ENCODE data around the gene ATF3.
A peak's percentile ranks its signal among the peaks of the same experiment; 100 is the strongest.
"Not testable (repeated sequence)": the region's sequence is repeated elsewhere in the genome, so short reads cannot be mapped to it uniquely, and the experiment has no call there.

ATF3 gene

DNA sequence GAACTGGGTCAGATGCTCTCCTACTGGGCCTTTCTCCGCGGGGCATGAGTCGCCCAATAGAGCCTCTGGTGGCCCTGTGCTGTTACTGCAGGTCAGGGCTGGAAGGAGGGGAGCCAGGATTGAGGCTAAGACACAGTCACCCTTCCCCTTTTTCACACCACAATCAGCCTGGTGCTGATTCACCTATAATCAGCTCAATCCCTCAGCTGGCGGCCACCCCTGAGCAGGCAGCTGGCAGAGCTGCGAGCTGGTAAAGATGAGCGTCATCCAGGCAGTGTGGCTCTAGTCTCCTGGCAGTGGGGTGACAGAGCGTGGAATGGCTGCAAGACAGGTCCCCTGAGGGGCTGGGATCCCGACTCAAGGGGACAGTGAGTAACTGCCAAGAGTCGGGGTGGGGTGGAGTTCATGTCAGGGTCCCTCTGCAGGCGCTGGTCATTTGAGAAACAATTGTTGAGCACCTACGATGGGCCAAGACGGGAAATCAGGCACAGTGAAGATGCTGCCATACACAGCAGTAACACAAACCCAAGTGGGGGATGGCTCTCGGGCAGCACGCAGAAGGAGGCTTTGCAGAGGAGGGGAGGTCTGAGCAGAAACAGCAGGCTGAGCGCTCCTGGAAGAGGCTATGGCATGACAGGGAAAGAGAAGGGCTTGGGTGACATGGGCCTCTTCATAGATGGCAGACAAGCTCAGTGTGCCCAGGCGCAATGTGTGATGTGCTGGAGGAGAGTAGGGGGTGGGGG lies 21.8 kb downstream of the ATF3 start:
- no peak for DNase-seq (ENCODE audit: extremely low read depth, low read depth)
- H3K4me3 ChIP-seq (replicated peaks; ENCODE audit: low read depth, low read length), result no peak overlapping the region
- TF ChIP-seq, protein P1, sequence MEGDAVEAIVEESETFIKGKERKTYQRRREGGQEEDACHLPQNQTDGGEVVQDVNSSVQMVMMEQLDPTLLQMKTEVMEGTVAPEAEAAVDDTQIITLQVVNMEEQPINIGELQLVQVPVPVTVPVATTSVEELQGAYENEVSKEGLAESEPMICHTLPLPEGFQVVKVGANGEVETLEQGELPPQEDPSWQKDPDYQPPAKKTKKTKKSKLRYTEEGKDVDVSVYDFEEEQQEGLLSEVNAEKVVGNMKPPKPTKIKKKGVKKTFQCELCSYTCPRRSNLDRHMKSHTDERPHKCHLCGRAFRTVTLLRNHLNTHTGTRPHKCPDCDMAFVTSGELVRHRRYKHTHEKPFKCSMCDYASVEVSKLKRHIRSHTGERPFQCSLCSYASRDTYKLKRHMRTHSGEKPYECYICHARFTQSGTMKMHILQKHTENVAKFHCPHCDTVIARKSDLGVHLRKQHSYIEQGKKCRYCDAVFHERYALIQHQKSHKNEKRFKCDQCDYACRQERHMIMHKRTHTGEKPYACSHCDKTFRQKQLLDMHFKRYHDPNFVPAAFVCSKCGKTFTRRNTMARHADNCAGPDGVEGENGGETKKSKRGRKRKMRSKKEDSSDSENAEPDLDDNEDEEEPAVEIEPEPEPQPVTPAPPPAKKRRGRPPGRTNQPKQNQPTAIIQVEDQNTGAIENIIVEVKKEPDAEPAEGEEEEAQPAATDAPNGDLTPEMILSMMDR (IDR thresholded peaks at IDR 0.05; ENCODE audit: low read depth, low read length, missing control alignments), result peak; percentile 84

DNA sequence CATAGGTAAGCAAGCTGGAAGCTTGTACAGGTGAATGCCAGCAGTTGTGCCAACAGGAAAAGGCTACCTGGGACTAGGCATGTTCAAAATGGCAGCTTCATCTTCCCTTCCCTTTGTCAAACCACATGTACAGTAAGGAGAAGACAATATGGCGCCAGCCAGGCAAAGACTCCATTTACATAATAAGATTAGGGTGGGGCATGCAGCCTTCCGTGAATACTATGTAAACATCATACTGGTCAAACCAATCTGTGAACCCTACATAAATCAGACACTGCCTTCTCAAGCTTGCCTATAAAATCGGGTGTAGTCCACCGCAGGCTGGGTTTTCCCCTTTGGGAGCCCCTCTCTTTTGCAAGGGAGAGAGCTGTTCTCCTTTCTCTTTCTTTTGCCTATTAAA lies 24.6 kb downstream of the ATF3 start:
- no peak for DNase-seq (ENCODE audit: extremely low read depth, low read depth)
- TF ChIP-seq, protein P1 (IDR thresholded peaks at IDR 0.05; ENCODE audit: low read depth, low read length, missing control alignments), result no peak
- no peak overlapping the region for H3K4me3 ChIP-seq (replicated peaks; ENCODE audit: low read depth, low read length)

DNA sequence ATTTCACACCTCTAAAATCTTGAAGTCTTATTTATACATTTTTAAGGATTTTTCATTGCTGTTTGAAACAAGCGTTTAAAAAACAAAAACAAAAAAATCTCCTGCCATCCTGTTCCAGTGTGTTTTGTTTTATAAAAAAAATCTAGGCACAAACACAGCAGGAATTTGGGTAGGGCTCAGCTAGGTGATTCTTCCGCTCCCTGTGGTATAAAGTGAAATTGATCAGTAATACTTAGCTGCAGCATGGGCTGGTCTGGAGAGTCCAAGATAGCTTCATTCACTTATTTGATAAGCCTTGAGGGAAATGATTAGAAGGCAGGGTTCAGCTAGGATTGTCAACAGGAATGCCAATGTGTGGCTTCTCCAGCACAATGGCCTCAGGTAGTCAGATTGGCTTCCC lies 25.7 kb downstream of the ATF3 start:
- no peak overlapping the region for H3K4me3 ChIP-seq (replicated peaks; ENCODE audit: low read depth, low read length)
- TF ChIP-seq, protein P1 (IDR thresholded peaks at IDR 0.05; ENCODE audit: low read depth, low read length, missing control alignments), result no peak
- no peak for DNase-seq (ENCODE audit: extremely low read depth, low read depth)

DNA sequence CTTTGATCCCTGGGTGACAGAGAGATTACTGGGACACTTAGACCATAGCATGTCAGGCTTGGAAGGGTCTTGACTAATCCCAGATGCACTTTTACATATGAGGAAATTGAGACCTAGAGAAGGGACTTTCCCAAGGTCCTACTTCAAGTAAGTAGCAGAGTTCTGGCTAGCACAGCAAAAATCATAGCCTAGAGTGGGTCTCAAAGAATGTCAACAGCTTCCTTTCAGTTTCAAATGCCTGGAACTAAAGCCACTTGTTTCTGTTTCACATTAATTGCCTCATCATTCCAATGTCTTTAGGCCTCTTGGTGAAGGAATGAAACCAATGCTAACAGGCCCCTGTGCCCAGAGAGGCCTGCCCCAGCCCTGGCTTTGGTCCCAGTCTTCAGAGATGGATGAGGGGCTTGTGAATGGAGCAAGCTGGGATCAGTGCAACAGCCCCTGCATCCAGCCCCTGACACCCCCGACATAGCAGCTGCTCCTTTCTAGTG lies 26.6 kb downstream of the ATF3 start:
- no peak overlapping the region for H3K4me3 ChIP-seq (replicated peaks; ENCODE audit: low read depth, low read length)
- TF ChIP-seq, protein P1 (IDR thresholded peaks at IDR 0.05; ENCODE audit: low read depth, low read length, missing control alignments), result no peak
- no peak for DNase-seq (ENCODE audit: extremely low read depth, low read depth)

DNA sequence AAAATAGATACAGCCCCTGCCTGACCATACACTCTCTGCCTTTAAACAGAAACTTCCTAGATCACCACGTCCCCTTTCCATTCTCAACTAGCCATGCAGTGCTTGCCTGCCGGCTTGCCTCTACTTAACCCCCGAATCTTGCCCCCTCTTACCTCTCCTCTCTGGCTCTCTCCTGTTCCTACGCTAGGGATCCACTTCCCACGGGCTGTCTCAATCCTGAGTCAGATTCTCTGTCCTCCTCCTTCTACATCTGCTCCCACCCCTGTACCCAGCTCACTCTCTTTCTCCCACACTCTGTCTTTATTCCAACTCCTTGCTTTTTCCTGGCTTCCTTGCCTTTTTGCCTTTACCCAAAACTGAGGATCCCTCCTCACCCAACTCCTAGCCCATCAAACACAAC lies 29.3 kb downstream of the ATF3 start:
- DNase-seq (ENCODE audit: extremely low read depth, low read depth), result no peak
- TF ChIP-seq, protein P1 (IDR thresholded peaks at IDR 0.05; ENCODE audit: low read depth, low read length, missing control alignments), result no peak
- H3K4me3 ChIP-seq (replicated peaks; ENCODE audit: low read depth, low read length), result no peak overlapping the region

DNA sequence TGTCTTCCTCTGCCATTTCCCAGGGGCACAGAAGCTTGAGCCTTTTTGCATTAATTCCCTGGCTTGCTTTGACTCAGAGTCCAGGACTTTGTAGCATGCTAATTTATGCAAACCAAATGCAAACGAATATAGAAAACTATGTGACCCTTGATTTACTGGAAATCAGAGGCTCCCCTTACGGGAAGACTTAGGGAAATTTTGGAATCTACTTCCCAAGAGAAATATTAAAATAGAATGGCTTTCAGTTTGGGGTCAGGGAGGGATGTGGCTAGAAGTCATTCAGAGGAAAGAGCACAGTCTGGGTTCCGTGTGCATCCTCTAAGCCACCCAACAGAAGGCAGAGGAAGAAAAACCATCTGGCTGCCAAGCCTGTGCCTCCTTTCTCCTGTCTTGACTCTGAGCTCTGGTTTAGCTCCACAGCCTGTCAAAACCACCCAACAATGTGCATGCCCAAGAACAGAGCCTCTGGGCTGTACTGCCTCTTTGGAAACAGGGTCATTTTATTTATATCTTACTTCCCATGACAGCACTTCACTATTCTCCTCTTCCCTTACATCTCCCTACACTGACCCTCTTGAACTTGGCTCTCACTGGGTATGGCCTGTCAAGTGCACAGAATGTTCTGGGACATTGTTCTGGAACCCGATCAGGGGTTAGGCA lies 30.1 kb downstream of the ATF3 start:
- TF ChIP-seq, protein P1 (IDR thresholded peaks at IDR 0.05; ENCODE audit: low read depth, low read length, missing control alignments), result no peak
- H3K4me3 ChIP-seq (replicated peaks; ENCODE audit: low read depth, low read length), result no peak overlapping the region
- DNase-seq (ENCODE audit: extremely low read depth, low read depth), result no peak

DNA sequence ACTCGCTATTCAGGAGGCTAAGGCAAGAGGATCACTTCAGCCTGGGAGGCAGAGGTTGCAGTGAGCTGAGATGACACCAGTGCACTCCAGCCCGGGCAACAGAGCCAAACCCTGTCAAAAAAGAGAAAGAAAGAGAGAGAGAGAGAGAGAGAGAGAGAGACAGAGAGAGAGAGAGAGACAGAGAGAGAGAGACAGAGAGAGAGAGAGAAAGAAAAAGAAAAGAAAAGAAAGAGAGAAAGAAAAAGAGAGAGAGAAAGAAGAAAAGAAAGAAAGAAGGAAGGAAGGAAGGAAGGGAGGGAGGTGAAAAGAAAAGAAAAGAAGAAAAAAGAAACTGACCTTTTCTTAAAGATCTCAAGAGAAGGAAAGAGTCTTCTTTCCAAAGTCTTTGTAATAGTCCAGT lies 31.0 kb downstream of the ATF3 start:
- not testable (repeated sequence) for H3K4me3 ChIP-seq (replicated peaks; ENCODE audit: low read depth, low read length); DNase-seq (ENCODE audit: extremely low read depth, low read depth)

Data from HFF-Myc (cell line).